DMS79 (cell line): ENCODE measurements around the gene ARHGEF37.
"Not testable (repeated sequence)": the region's sequence is repeated elsewhere in the genome, so short reads cannot be mapped to it uniquely, and the experiment has no call there.

ENCODE experiments used
- DNase-seq: peaks from one replicate; lab custom pipeline; 2025; lab: John Stamatoyannopoulos, UW

Gene ARHGEF37

GRCh38 chr5:149648464-149649393 is 67.4 kb downstream of the ARHGEF37 start:
- not testable (repeated sequence) for DNase-seq

GRCh38 chr5:149649730-149650129 is 68.4 kb downstream of the ARHGEF37 start:
- not testable (repeated sequence) for DNase-seq

- DNase-seq, result no peak
Measured at GRCh38 chr5:149651686-149652085, 70.4 kb downstream of the ARHGEF37 start.

- no peak for DNase-seq
Measured at GRCh38 chr5:149652697-149653096, 71.4 kb downstream of the ARHGEF37 start.

GRCh38 chr5:149654231-149654630 is 72.9 kb downstream of the ARHGEF37 start:
- no peak for DNase-seq

- no peak for DNase-seq
Measured at GRCh38 chr5:149654883-149655505, 73.7 kb downstream of the ARHGEF37 start.

GRCh38 chr5:149656576-149657182 is 75.4 kb downstream of the ARHGEF37 start:
- no peak for DNase-seq

- no peak for DNase-seq
Measured at GRCh38 chr5:149657324-149657723, 76.0 kb downstream of the ARHGEF37 start.

GRCh38 chr5:149658299-149658698 is 77.0 kb downstream of the ARHGEF37 start:
- DNase-seq, result no peak

- no peak for DNase-seq
Measured at GRCh38 chr5:149664083-149664482, 82.8 kb downstream of the ARHGEF37 start.

- no peak for DNase-seq
Measured at GRCh38 chr5:149664666-149665415, 83.5 kb downstream of the ARHGEF37 start.

GRCh38 chr5:149665416-149666175 is 84.3 kb downstream of the ARHGEF37 start:
- DNase-seq, result no peak

- DNase-seq, result no peak
Measured at GRCh38 chr5:149666212-149666852, 85.0 kb downstream of the ARHGEF37 start.

GRCh38 chr5:149667084-149667828 is 86.0 kb downstream of the ARHGEF37 start:
- no peak for DNase-seq

GRCh38 chr5:149667829-149668330 is 86.6 kb downstream of the ARHGEF37 start:
- DNase-seq, result no peak

GRCh38 chr5:149669273-149669672 is 88.0 kb downstream of the ARHGEF37 start:
- not testable (repeated sequence) for DNase-seq

- DNase-seq, result no peak
Measured at GRCh38 chr5:149671544-149671943, 90.2 kb downstream of the ARHGEF37 start.

GRCh38 chr5:149672701-149673476 is 91.6 kb downstream of the ARHGEF37 start:
- no peak for DNase-seq

GRCh38 chr5:149674686-149675085 is 93.4 kb downstream of the ARHGEF37 start:
- no peak for DNase-seq
